Neural cell (in vitro differentiated cells): Measurements from ENCODE around the gene SLC25A13. TPM values are rescaled to one million over a fixed set of nuclear protein-coding genes. Genes with fewer than 3 reads are reported as not detected.

Source experiments
- H2AFZ ChIP-seq: fragments of 200-600, 300-800 bp; sonication (generic), shearing (Covaris generic); 2 replicates; pipeline ENCODE4 v1.6.0; 2014; ENCODE audit warnings: low read depth, mild to moderate bottlenecking, antibody characterized with exemption, low read length, moderate library complexity
- H3F3A ChIP-seq: fragments of 200-600 bp; shearing (Covaris generic); 2 replicates; pipeline ENCODE4 v1.6.1; 2016; ENCODE audit warnings: mild to moderate bottlenecking, moderate library complexity, mixed read lengths, antibody characterized with exemption, low read length; ENCODE audit not compliant: insufficient read depth, poor library complexity, severe bottlenecking
- H3K27ac ChIP-seq: fragments of 200-600, 300-800 bp; sonication (generic), shearing (Covaris generic); 2 replicates; pipeline ENCODE4 v1.5.1; 2014; ENCODE audit warnings: mild to moderate bottlenecking, low read length, moderate library complexity
- H3K27me3 ChIP-seq: fragments of 300-800, 200-600 bp; sonication (generic), shearing (Covaris generic); 2 replicates; pipeline ENCODE4 v1.6.0; 2014; ENCODE audit warnings: mild to moderate bottlenecking, low read depth, low read length, moderate library complexity; ENCODE audit not compliant: insufficient read depth
- H3K36me3 ChIP-seq: fragments of 300-800, 200-600 bp; sonication (generic), shearing (Covaris generic); 2 replicates; pipeline ENCODE4 v1.5.1; 2014; ENCODE audit warnings: mild to moderate bottlenecking, antibody characterized with exemption, low read length, moderate library complexity; ENCODE audit not compliant: insufficient read depth
- H3K4me2 ChIP-seq: fragments of 300-800, 200-600 bp; sonication (generic), shearing (Covaris generic); 2 replicates; pipeline ENCODE4 v1.6.0; 2014; ENCODE audit warnings: mild to moderate bottlenecking, low read length
- H3K4me3 ChIP-seq: fragments of 300-800, 200-600 bp; sonication (generic), shearing (Covaris generic); 2 replicates; pipeline ENCODE4 v1.5.1; 2014; ENCODE audit warnings: mild to moderate bottlenecking, low read length, moderate library complexity
- H3K79me2 ChIP-seq: fragments of 200-600 bp; shearing (Covaris generic); replicated peaks from 2 replicates; pipeline ENCODE4 v1.6.0; 2014; ENCODE audit warnings: mild to moderate bottlenecking, low read length, moderate library complexity; ENCODE audit not compliant: insufficient read depth
- H3K9ac ChIP-seq: fragments of 300-800, 200-600 bp; sonication (generic), shearing (Covaris generic); 2 replicates; pipeline ENCODE4 v1.6.1; 2016; ENCODE audit warnings: mild to moderate bottlenecking, low read length, mixed read lengths
- H3K9me2 ChIP-seq: fragments of 200-600 bp; shearing (Covaris generic); 2 replicates; pipeline ENCODE4 v1.6.1; 2016; ENCODE audit warnings: mild to moderate bottlenecking, low read length, mixed read lengths; ENCODE audit not compliant: insufficient read depth
- H3K9me3 ChIP-seq: fragments of 200-600, 300-800 bp; sonication (generic), shearing (Covaris generic); 2 replicates; pipeline ENCODE4 v1.6.1; 2016; ENCODE audit warnings: mild to moderate bottlenecking, mixed run types, low read length, moderate library complexity, mixed read lengths
- H4K20me1 ChIP-seq: fragments of 200-600 bp; shearing (Covaris generic); 2 replicates; pipeline ENCODE4 v1.6.1; 2016; ENCODE audit warnings: mild to moderate bottlenecking, mixed run types; ENCODE audit not compliant: insufficient read depth
- EP300 ChIP-seq: fragments of 450-650 bp; conservative IDR thresholded peaks from 2 replicates; pipeline ENCODE4 v1.6.1; 2014; ENCODE audit warnings: antibody characterized with exemption, mild to moderate bottlenecking, moderate library complexity; ENCODE audit not compliant: poor library complexity, severe bottlenecking
- EZH2 ChIP-seq: fragments of 200-600, 300-800 bp; shearing (Covaris generic), sonication (generic); IDR thresholded peaks from 2 replicates; pipeline ENCODE4 v1.6.1; 2014; ENCODE audit warnings: antibody characterized with exemption, low read length, borderline replicate concordance, mild to moderate bottlenecking; ENCODE audit not compliant: insufficient read depth, poor library complexity, severe bottlenecking
- MXI1 ChIP-seq: fragments of 450-650 bp; conservative IDR thresholded peaks from 2 replicates; pipeline ENCODE4 v1.6.1; 2014; ENCODE audit warnings: antibody characterized with exemption, mild to moderate bottlenecking; ENCODE audit not compliant: poor library complexity, severe bottlenecking
- POLR2AphosphoS5 ChIP-seq: IDR thresholded peaks from 2 replicates; pipeline ENCODE4 v1.6.1; 2012
- RAD21 ChIP-seq: fragments of 450-650 bp; conservative IDR thresholded peaks from 2 replicates; pipeline ENCODE4 v1.6.1; 2014; ENCODE audit warnings: antibody characterized with exemption, mild to moderate bottlenecking, moderate library complexity
- REST ChIP-seq: IDR thresholded peaks from 2 replicates; pipeline ENCODE4 v1.6.1; 2012; ENCODE audit warnings: borderline replicate concordance
- SMC3 ChIP-seq: fragments of 450-650 bp; conservative IDR thresholded peaks from 2 replicates; pipeline ENCODE4 v1.6.1; 2014; ENCODE audit warnings: antibody characterized with exemption, mild to moderate bottlenecking, moderate library complexity; ENCODE audit not compliant: poor library complexity
- TAF1 ChIP-seq: IDR thresholded peaks from 2 replicates; pipeline ENCODE4 v1.6.1; 2012; ENCODE audit warnings: low read depth
- polyA plus RNA-seq: library from polyadenylated mRNA; depleted of rRNA; stranded (reverse); fragments of >200 nt; gene quantifications from 2 replicates; pipeline ENCODE4 v1.2.3, GENCODE V29; 2014
- TF ChIP-seq, protein P1 (sequence below): fragments of 450-650 bp; IDR thresholded peaks from 2 replicates; pipeline ENCODE4 v1.5.1; 2014; ENCODE audit warnings: antibody characterized with exemption, mild to moderate bottlenecking, moderate library complexity; ENCODE audit not compliant: poor library complexity, severe bottlenecking

The SLC25A13 gene
- polyA plus RNA-seq, 1 donor from 2014 or later, result 20.2 TPM

GRCh38 chr7:96322847-96323461 lies 1.1 kb upstream of the SLC25A13 start:
- Histone ChIP-seq H4K20me1 (no peaks in the 10 kb centered on the region), H3K27me3 (no peaks in the 10 kb centered on the region), H2AFZ (no peak overlapping the region), H3K4me2 (no peak overlapping the region), H3K9me2 (no peaks in the 10 kb centered on the region), H3K36me3 (no peaks in the 10 kb centered on the region), H3F3A (no peaks in the 10 kb centered on the region), H3K9ac (no peak overlapping the region), H3K27ac (no peak overlapping the region), H3K9me3 (no peaks in the 10 kb centered on the region), H3K79me2 (peaks cover 31% of the 10 kb centered on the region), H3K4me3 (no peak overlapping the region)
- TF ChIP-seq, protein P1, sequence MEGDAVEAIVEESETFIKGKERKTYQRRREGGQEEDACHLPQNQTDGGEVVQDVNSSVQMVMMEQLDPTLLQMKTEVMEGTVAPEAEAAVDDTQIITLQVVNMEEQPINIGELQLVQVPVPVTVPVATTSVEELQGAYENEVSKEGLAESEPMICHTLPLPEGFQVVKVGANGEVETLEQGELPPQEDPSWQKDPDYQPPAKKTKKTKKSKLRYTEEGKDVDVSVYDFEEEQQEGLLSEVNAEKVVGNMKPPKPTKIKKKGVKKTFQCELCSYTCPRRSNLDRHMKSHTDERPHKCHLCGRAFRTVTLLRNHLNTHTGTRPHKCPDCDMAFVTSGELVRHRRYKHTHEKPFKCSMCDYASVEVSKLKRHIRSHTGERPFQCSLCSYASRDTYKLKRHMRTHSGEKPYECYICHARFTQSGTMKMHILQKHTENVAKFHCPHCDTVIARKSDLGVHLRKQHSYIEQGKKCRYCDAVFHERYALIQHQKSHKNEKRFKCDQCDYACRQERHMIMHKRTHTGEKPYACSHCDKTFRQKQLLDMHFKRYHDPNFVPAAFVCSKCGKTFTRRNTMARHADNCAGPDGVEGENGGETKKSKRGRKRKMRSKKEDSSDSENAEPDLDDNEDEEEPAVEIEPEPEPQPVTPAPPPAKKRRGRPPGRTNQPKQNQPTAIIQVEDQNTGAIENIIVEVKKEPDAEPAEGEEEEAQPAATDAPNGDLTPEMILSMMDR, result no peak
- TF ChIP-seq MXI1 (no peak), REST (no peak), EZH2 (no peak), SMC3 (no peak), TAF1 (no peak), RAD21 (no peak), EP300 (no peak), POLR2AphosphoS5 (no peak)

- H3K9me3 ChIP-seq, result no peaks in the 10 kb centered on the region
- no peak overlapping the region for H3K27ac ChIP-seq
- H3K9ac ChIP-seq, result peak overlapping the region; percentile 77
- no peaks in the 10 kb centered on the region for H3K36me3 ChIP-seq
- no peaks in the 10 kb centered on the region for H3F3A ChIP-seq
- peak overlapping the region; percentile 98 for H3K4me3 ChIP-seq
- TF ChIP-seq SMC3 (no peak), POLR2AphosphoS5 (no peak), EP300 (no peak), MXI1 (no peak), TAF1 (no peak), EZH2 (no peak), RAD21 (no peak), REST (no peak)
- TF ChIP-seq, protein P1, result no peak
- H3K27me3 ChIP-seq, result no peaks in the 10 kb centered on the region
- peak overlapping the region; percentile 93 for H2AFZ ChIP-seq
- no peak overlapping the region for H3K4me2 ChIP-seq
- H3K79me2 ChIP-seq, result peaks cover 35% of the 10 kb centered on the region
- H3K9me2 ChIP-seq, result no peaks in the 10 kb centered on the region
- no peaks in the 10 kb centered on the region for H4K20me1 ChIP-seq
Measured at GRCh38 chr7:96322373-96322695, 436 bp upstream of the SLC25A13 start.
